Left lung (tissue), 10 donors: ENCODE measurements around the gene TNFRSF11A. TPM values are rescaled to one million over a fixed set of nuclear protein-coding genes. Genes with fewer than 3 reads are reported as not detected.
A peak's percentile ranks its signal among the peaks of the same experiment; 100 is the strongest.

Experiments used
- ATAC-seq: fragments of 200-7000 bp; cut with Tn5 transposase; one replicate; pipeline ENCODE4 v1.9.1; 2020; ENCODE audit warnings: moderate library complexity
- DNase-seq, 4 donors: peaks; one replicate each; pipeline ENCODE4 v3.0.0-alpha.2; 2013 to 2020
- H3K27ac ChIP-seq, 2 donors: fragments of 200-600 bp; sonication (generic) in 1 of 2; one replicate each; pipeline versions ENCODE4 v1.5.0 to v1.8.0; 2020 to 2021
- H3K27me3 ChIP-seq, 2 donors: fragments of 200-600 bp; sonication (generic) in 1 of 2; one replicate each; pipeline versions ENCODE4 v1.5.0 to v1.8.0; 2020 to 2021
- H3K36me3 ChIP-seq, 2 donors: fragments of 200-600 bp; sonication (generic) in 1 of 2; one replicate each; pipeline versions ENCODE4 v1.5.0 to v1.8.0; 2020 to 2021
- H3K4me1 ChIP-seq, 2 donors: fragments of 200-600 bp; one replicate each; pipeline ENCODE4 v1.8.0; 2021
- H3K4me3 ChIP-seq, 2 donors: fragments of 200-600 bp; sonication (generic) in 1 of 2; one replicate each; pipeline versions ENCODE4 v1.5.0 to v1.8.0; 2020 to 2021; ENCODE audit warnings: mild to moderate bottlenecking in 1 of 2
- H3K9me3 ChIP-seq, 2 donors: fragments of 200-600 bp; sonication (generic) in 1 of 2; one replicate each; pipeline versions ENCODE4 v1.5.0 to v1.8.0; 2020 to 2021
- CTCF ChIP-seq, 2 donors: fragments of 200-600 bp; sonication (generic) in 1 of 2; IDR thresholded peaks; one replicate each; pipeline versions ENCODE4 v1.5.0 to v1.8.0; 2021; ENCODE audit warnings: antibody characterized with exemption in 2 of 2
- intact Hi-C, 2 donors: fragments of 100-400 bp; cut with DNase I; formaldehyde crosslinking; loops; one replicate each; pipeline versions ENCODE4 v1.11.2 to v1.14.2; 2022
- polyA plus RNA-seq, 6 donors: library from polyadenylated mRNA; unstranded; fragments of 120-200 nt; gene quantifications; one replicate each; pipeline ENCODE4 v1.2.1, GENCODE V29; 2013; ENCODE audit not compliant: insufficient read length in 6 of 6
- total RNA-seq, 2 donors: library from RNA; stranded (reverse); fragmentation: NEBNext Ultra II Directional; extraction: Animal tissue kit (Norgen Biotek cat#: 25700); gene quantifications; one replicate each; pipeline ENCODE4 v1.2.1, GENCODE V29; 2021
- donor health status: DM: no; HTN: yes; CAD: no.
- donor health status: DM: no; HTN: no; CAD: no.

Gene TNFRSF11A
- total and polyA plus RNA-seq, 8 donors, result 2.5 to 8.9 (median 4.2) TPM

- DNase-seq (peak in 1 of 4 donors; percentile 3), ATAC-seq (peak; percentile 33)
- Histone ChIP-seq H3K36me3 (peaks cover 0 to 47% of the 10 kb centered on the region in 2 donors), H3K27ac (peak overlapping the region in 1 of 2 donors; percentile 55), H3K27me3 (no peaks in the 10 kb centered on the region), H3K4me1 (peaks cover 5 to 17% of the 10 kb centered on the region in 2 donors), H3K9me3 (no peaks in the 10 kb centered on the region), H3K4me3 (no peak overlapping the region)
- no peak for TF ChIP-seq CTCF (IDR thresholded peaks at IDR 0.05)
- intact Hi-C loops, result no loop called here
Measured at GRCh38 chr18:62281684-62282083, 43.4 kb upstream of the TNFRSF11A start.

DNA sequence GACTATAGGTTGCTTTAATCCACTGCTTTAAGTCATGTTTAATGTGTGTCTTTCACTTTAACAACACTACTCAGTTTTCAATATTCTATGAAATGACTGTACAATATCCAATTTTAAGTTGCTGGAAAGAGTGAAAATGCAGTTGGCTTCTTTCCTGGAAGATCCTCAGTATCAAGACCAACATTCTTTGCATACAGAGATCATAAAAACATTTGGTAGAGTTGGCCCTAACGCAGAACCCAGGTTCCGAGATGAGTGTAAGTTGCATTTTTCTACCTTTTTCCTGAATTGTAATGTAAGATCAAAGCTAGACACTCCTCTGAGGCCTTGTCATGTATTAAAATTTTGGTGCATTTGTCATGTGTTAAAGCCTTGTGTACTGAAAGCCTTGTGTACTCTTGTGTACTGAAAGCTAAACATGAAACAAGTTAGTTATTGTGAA, 42.9 kb upstream of the TNFRSF11A start:
- ATAC-seq, result no peak

DNA sequence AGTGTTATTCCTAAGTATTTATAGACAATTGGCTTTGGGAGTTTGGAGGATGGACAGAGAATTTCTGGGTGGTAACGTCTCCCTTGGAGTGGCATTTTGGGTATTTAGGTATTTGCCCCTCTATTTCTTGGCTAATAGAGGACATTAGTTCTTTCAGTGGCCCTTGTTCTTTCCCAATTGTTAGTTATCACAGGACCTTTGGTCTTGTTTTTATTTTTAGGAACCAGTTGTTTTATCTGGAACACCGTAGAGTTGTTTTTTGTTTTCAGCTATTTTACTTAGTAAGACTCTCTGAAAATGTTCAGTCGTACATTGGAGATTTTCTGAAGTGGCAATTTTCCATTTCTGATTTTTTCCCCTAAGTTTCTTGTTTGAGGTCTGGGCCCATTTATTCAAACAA, 40.5 kb upstream of the TNFRSF11A start:
- ATAC-seq, result no peak
- intact Hi-C loops, result no loop called here

More for the DNA sequence above, 42.9 kb upstream of the TNFRSF11A start:
- peaks cover 0 to 47% of the 10 kb centered on the region in 2 donors for H3K36me3 ChIP-seq
- intact Hi-C loops, result no loop called here
- peak overlapping the region in 1 of 2 donors; percentile 55 for H3K27ac ChIP-seq
- peak in 1 of 4 donors; percentile 13 for DNase-seq
- H3K9me3 ChIP-seq, result no peaks in the 10 kb centered on the region
- H3K4me3 ChIP-seq, result no peak overlapping the region
- H3K4me1 ChIP-seq, result peaks cover 5 to 17% of the 10 kb centered on the region in 2 donors
- H3K27me3 ChIP-seq, result no peaks in the 10 kb centered on the region
- no peak for TF ChIP-seq CTCF (IDR thresholded peaks at IDR 0.05)

DNA sequence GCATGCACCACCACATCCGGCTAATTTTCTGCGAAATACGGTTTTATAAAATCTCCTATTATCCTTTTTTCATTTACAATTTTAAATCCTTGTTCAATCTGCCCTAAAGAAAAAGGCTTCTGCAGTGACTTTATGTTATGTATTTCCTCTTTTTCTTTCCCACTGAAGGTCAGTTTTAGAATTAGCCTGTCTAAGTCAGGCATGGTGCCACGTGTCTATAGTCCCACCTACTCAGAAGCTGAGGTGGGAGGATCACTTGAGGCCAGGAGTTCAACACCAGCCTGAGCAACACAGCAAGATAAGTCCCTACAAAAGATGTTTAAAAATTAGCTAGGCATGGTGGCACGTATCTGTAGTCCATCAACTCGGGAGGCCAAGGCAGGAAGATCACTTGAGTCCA, 39.8 kb upstream of the TNFRSF11A start:
- Histone ChIP-seq H3K36me3 (peaks cover 0 to 41% of the 10 kb centered on the region in 2 donors), H3K9me3 (no peaks in the 10 kb centered on the region), H3K4me3 (no peak overlapping the region), H3K27me3 (no peaks in the 10 kb centered on the region), H3K4me1 (peaks cover 5 to 37% of the 10 kb centered on the region in 2 donors), H3K27ac (no peak overlapping the region)
- no peak for ATAC-seq
- no peak for DNase-seq
- intact Hi-C loops, result no loop called here
- no peak for TF ChIP-seq CTCF (IDR thresholded peaks at IDR 0.05)

More for the DNA sequence above, 40.5 kb upstream of the TNFRSF11A start:
- no peak overlapping the region for H3K27ac ChIP-seq
- H3K27me3 ChIP-seq, result no peaks in the 10 kb centered on the region
- H3K4me1 ChIP-seq, result peaks cover 5 to 37% of the 10 kb centered on the region in 2 donors
- no peaks in the 10 kb centered on the region for H3K9me3 ChIP-seq
- no peak overlapping the region for H3K4me3 ChIP-seq
- peaks cover 0 to 47% of the 10 kb centered on the region in 2 donors for H3K36me3 ChIP-seq
- TF ChIP-seq CTCF (IDR thresholded peaks at IDR 0.05), result no peak
- DNase-seq, result no peak

GRCh38 chr18:62287781-62288664, 37.1 kb upstream of the TNFRSF11A start:
- TF ChIP-seq CTCF (IDR thresholded peaks at IDR 0.05), result no peak
- Histone ChIP-seq H3K36me3 (peaks cover 0 to 48% of the 10 kb centered on the region in 2 donors), H3K27ac (peak overlapping the region in 1 of 2 donors; percentile 20), H3K27me3 (no peaks in the 10 kb centered on the region), H3K4me3 (no peak overlapping the region), H3K4me1 (peaks cover 0 to 20% of the 10 kb centered on the region in 2 donors), H3K9me3 (no peaks in the 10 kb centered on the region)
- intact Hi-C loops, result no loop called here
- DNase-seq (no peak), ATAC-seq (no peak)
